GM18951 (cell line): Measurements from ENCODE around the gene CDKAL1.

ENCODE experiments used
- POLR2A ChIP-seq: IDR thresholded peaks from 4 replicates; pipeline ENCODE4 v1.6.1; 2011; ENCODE audit warnings: mild to moderate bottlenecking; ENCODE audit not compliant: insufficient read length, insufficient read depth; ENCODE audit errors: extremely low read depth
- in situ Hi-C: fragments of 300-500 bp; cut with MboI; formaldehyde crosslinking; loops from one replicate; pipeline ENCODE4 v1.12.0; 2022; ENCODE audit warnings: low sequenced_read_pairs, mixed read lengths, inconsistent platforms; ENCODE audit not compliant: unreplicated experiment

CDKAL1 gene

DNA sequence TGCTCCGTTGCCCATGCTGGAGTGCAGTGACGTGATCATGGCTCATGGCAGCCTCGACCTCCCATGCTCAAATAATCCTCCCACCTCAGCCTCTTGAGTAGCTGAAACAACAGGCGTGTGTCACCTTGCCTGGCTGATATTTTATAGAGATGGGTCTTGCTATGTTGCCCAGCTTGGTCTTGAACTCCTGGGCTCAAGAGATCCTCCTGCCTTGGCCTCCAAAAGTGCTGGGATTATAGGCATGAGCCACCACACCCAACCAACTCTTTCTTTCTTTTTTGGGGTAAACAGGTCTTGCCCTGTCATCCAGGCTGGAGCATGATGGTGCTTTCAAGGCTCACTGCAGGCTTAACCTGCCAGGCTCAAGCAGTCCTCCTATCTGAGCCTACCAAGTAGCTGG lies 266.4 kb downstream of the CDKAL1 start:
- no peak for TF ChIP-seq POLR2A
- in situ Hi-C loops: no loop called here

DNA sequence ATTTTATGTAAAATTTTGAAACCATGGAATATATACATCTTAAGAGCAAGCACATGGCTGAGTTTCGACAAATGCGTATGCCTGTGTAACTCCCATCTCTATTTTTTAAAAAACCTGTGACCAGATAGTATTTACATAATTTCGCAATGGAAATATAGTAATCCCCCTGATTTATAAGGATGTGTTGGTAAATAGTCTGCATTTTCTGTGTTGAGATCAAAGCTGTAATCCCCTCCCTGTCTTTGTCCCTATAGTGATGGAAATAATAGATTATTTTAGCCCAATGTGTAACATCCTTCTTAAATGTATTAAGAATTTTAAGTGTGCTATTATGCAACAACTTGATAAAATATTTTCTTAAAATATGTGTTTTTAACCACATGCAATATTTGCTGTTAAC lies 267.3 kb downstream of the CDKAL1 start:
- in situ Hi-C loops: no loop called here
- TF ChIP-seq POLR2A: no peak

DNA sequence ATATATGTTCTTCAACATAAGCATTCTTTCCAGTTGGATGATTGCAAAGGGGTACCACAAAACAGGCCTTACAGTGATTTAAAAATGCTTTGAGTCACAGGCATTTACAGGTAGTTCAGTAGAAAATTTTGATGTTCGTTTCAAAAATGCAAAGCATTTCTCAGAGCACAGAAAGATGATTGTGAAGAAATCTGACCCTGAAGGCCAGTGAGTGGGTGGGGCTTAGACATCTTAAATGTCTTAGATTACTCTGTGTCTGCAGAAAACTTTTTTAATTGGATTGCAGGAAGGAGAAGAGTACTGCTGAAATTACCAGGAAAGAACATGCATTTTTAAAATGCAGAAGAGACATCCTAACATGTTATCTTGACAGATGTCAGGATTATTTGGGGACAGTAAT lies 268.3 kb downstream of the CDKAL1 start:
- no peak for TF ChIP-seq POLR2A
- in situ Hi-C loops: no loop called here

DNA sequence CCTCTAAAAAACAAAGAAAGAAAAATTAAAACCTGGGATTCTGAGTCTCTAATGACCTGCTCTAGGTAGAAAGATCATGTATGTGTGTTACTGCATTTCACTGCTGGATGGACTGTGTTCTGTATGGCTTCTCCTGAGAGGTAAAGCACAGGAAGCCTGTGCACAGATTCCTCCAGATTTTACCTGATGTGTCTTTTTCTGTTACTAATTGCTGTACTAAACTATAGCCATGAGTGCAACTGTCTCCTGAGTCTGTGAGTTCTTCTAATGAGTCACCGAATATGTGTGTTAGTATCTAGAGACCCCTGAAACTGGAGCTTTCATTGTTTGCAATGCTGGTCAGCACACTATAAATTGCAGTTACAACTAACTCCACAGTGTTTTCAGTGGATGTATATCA lies 270.8 kb downstream of the CDKAL1 start:
- TF ChIP-seq POLR2A: no peak
- in situ Hi-C loops: no loop called here

DNA sequence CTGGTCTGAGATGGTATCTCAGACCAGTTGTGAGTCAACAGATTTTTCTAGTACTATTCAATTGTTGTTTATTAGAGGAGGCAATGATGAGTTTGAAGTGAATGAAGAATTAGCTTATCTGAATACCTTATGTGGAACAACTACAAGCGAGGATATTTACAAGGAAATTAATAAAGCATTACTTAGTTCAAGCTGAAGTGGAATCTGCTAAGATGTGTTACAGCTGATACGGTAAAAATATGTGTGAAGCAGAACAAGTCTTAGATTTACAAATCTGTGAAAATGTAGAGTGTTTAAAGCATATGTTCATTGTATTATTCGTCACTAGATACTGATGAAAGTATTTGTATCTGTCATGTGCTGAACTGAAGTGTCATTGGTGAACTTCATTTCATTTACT lies 272.4 kb downstream of the CDKAL1 start:
- in situ Hi-C loops: no loop called here
- no peak for TF ChIP-seq POLR2A

DNA sequence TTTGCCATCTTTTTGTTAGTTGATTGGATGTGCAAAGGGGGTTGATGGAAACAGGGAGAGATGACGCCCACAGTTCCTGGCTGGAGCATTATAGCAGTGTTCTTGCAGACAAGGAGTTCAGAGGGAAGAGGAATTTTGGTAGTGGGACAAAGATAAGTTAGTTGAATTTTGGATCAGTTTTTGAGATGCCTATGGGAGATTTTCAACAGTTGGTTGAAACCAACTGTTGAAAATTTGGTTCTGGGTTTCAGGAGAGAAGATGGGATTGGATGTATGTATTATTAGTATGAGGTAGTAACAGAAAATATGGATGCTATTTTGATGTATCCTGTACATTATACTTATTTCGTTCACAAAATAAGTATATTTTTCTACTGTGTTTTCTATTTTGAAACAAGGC lies 274.2 kb downstream of the CDKAL1 start:
- TF ChIP-seq POLR2A: no peak
- in situ Hi-C loops: no loop called here

DNA sequence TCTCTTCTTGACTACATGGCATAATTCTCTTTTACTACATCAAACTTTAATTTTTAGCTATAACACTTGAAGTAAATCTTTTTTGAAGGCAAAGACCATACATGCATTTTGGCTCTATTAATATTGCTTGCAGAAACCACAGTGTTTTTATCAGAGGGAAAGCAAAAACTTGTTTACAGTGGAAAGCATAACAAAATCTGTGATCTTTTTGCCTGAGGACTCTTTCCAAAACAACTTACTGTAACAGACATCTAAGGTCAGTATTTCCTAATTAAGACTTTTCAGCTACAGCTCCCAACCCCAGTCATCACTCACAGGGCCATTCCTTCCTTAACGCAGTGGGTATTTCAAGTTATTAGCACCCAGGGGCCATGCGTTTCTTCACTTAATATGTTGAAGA lies 274.7 kb downstream of the CDKAL1 start:
- no peak for TF ChIP-seq POLR2A
- in situ Hi-C loops: no loop called here

DNA sequence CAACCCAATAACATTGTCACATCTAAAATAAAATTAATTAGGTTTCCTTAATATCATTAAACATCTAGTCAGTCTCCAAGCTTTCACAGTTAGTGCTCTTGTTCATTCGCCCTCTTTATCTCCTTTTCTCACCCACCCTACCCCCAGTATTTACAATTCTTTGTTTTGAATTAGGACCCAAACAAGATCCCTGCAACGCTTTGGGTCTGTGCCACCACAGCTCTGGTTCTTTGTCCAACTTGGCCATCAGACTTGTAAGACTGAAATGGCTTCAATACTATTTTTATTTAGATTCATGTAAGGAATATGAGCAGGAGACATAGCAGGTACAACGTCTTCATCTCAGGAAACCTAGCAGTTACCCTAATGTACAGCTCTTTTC lies 276.5 kb downstream of the CDKAL1 start:
- in situ Hi-C loops: no loop called here
- no peak for TF ChIP-seq POLR2A

DNA sequence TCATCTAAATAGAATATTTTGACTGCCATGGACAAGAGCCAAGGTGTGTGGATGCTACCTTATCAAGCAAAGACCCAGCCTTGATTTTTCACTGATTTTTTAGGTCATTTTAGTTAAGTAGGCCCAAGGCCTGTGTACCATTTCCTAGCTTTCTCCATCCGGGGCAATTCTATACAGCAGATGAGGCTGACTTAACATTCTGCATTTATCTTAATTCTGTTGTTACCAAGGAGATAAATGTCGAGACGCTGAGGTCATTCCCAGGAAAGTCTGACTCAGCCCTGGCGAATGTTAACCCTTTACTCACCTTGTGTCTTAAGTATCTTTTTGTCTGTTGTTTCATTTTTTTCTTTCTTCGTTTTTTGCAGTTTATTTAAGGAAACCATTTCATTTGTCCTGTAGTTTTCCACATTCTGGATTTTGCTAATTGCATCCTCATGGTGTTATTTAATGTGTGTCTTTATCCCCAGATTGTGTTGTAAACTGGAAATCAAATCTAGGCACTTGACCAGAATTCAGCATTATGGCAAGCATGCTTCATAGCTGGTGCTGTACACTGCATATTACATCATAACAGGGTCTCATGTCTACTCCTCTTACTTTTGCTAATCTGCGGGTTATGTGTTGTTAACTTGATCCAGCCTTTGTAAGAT lies 277.0 kb downstream of the CDKAL1 start:
- TF ChIP-seq POLR2A: no peak
- in situ Hi-C loops: no loop called here

DNA sequence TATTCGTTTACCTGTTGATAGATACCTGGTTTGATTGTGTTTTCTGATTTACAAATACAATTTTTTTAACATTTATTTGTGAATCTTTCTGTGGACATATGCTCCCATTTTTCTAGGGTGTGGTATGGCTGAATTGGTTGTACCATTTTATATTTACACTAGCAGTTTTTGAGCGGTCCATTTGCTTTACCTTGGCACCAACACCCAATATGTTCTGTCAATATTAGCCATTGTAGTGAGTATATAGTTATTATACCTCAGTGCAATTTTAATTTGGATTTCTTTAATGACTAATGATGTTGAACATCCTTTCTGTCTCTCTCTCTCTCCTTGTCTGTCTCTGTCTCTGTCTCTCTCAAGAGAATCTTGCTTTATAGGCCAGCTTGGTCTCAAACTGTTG lies 278.5 kb downstream of the CDKAL1 start:
- no peak for TF ChIP-seq POLR2A
- in situ Hi-C loops: no loop called here

DNA sequence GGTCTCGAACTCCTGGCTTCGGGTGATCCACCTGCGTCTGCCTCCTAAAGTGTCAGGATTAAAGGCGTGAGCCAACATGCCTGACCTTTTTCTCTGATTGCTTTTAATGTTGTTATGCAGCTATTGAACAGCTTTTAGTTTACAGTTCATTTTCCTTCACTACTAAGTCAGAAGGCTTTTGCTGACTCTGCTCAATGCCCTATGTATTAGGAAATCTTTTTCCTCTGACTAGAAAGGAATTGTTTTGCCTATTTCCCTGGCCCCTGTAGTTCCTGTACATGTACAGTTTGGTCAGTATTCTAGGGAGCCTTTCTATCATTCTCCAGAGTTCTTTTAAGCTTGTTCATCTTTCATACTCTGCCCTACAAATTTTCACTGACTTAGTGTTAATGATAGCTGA lies 280.2 kb downstream of the CDKAL1 start:
- no peak for TF ChIP-seq POLR2A
- in situ Hi-C loops: no loop called here

DNA sequence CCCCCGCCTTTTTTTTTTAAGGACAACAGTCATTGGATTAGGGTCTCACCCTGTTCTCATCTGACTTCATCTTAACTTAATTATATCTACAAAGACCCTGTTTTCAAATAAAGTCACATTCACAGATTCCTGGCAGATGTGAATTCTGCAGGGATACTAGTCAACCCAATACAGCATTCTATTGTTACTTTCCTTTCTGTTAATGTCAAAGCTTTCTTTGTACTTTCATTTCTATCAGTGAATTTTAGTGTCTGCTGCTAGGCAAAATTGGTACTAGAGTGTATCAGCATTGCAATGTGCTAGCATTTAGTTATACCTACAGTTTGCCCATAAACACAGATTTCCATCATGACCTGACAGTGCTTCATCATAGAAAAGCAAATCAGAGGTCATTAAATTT lies 281.9 kb downstream of the CDKAL1 start:
- in situ Hi-C loops: no loop called here
- TF ChIP-seq POLR2A: no peak

DNA sequence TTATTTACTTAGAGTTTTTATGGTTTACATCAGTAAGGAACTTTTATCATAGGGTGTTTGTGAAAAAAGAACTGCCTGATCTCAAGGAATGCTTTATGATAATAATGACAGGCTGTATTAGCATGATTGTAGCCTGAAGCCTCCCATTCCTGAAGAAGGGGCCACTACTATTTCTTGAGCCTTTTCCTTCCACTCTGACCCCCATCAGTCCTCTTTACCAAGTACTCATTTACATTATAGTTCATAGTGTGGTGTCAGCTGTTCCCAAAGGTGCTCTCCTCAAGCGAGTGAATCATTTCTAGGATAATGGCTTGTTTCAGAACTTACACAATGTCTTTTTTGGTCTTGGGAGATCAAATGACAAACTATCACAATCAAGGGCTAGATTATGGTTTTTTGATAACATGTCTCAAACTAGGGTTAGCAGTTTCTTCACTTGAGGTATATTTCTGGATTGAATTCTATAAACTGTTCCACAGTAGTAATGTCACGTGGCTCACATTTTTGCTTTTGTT lies 283.6 kb downstream of the CDKAL1 start:
- no peak for TF ChIP-seq POLR2A
- in situ Hi-C loops: no loop called here

DNA sequence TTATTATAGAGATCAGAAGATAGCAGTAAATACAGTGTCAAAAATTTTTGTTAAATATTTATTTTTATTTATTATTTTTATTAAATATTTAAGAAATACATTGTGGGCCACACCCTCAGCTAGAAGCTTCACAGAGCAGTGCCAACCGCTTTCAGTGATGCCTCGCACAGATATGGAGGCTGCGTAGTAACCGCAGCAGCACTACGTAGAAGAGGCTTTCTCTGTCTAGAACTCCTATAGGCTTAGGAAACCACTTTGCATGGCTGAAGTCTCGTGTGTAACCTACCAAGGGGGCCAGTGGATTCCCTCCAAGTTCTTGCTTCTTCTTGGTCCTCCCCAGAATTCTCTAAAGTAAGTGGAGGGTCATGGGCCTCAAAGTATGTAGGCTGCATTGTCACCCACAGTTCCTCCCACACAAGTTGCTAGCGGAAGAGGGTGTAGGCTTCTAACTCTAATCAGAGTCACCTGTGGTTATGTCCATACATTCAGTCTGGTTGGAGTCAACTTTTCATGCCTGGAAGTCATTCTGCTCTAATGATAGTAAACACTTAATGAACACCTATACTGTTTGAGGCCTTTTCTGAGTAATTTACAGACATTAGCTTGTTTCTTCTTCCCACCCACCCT lies 285.6 kb downstream of the CDKAL1 start:
- no peak for TF ChIP-seq POLR2A
- in situ Hi-C loops: no loop called here
